Hepatocyte (in vitro differentiated cells): ENCODE results near the gene AP4E1.

ENCODE experiments used
- CTCF ChIP-seq: fragments of 200-600 bp; sonication (generic); IDR thresholded peaks from 2 replicates; pipeline ENCODE4 v1.5.1; 2016; ENCODE audit warnings: antibody characterized with exemption, mild to moderate bottlenecking; ENCODE audit not compliant: poor library complexity
- EZH2 ChIP-seq: fragments of 200-600 bp; sonication (generic); IDR thresholded peaks from 2 replicates; pipeline ENCODE4 v1.6.1; 2016; ENCODE audit warnings: antibody characterized with exemption, mild to moderate bottlenecking, borderline replicate concordance

- TF ChIP-seq CTCF: no peak
- TF ChIP-seq EZH2: no peak
These were observed 20.6 kb downstream of the AP4E1 start for GRCh38 chr15:50929062-50929461.
